KOPT-K1 (cell line): ENCODE measurements around the gene PXMP2.
"Not testable (repeated sequence)": the region's sequence is repeated elsewhere in the genome, so short reads cannot be mapped to it uniquely, and the experiment has no call there.

ENCODE experiments used
- H3K27ac ChIP-seq: fragments of 200-600 bp; sonication (generic); 2 replicates; pipeline ENCODE4 v1.5.1; 2016; ENCODE audit warnings: antibody characterized with exemption, mild to moderate bottlenecking, low read depth, low read length; ENCODE audit not compliant: poor library complexity, severe bottlenecking
- H3K36me3 ChIP-seq: fragments of 200-600 bp; sonication (generic); 2 replicates; pipeline ENCODE4 v1.5.1; 2017; ENCODE audit warnings: antibody characterized with exemption, mild to moderate bottlenecking, low read length, moderate library complexity; ENCODE audit not compliant: insufficient read depth
- H3K9me3 ChIP-seq: fragments of 200-600 bp; sonication (generic); 2 replicates; pipeline ENCODE4 v1.5.1; 2017; ENCODE audit warnings: antibody characterized with exemption, low read length, mild to moderate bottlenecking; ENCODE audit not compliant: insufficient read depth, poor library complexity, severe bottlenecking

The PXMP2 gene

DNA sequence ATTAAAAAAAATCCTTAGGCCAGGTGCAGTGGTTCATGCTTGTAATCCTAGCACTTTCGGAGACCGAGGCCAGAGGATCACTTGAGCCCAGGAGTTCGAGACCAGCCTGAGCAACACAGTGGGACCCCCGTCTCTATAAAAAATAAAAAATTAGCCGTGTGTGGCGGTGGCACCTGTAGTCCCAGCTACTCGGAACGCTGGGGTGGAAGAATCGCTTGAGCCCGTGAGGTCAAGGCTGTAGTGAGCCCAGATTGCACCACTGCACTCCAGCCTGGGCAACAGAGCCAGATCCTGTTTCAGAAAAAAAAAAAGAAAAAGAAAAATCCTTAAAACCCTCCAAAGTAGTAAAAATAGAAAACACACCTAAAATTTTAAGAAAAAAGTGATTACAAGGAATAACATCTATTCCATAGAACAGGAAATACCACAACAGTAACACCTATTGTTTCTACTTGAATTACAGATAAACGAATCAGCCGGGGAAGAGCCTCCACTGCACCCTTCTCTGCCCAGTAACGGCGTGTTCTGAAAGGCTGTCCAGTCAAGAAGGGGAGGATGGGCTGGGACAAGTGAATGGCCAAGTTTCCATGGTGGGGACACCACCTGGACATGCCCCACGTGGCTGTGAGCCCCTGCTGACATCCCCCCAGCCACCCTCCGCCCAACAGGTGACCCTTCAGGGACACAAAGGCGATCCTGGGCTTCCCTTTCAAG lies 18.1 kb upstream of the PXMP2 start:
- H3K27ac ChIP-seq: no peak overlapping the region
- no peaks in the 10 kb centered on the region for H3K9me3 ChIP-seq
- peaks cover 99% of the 10 kb centered on the region for H3K36me3 ChIP-seq

DNA sequence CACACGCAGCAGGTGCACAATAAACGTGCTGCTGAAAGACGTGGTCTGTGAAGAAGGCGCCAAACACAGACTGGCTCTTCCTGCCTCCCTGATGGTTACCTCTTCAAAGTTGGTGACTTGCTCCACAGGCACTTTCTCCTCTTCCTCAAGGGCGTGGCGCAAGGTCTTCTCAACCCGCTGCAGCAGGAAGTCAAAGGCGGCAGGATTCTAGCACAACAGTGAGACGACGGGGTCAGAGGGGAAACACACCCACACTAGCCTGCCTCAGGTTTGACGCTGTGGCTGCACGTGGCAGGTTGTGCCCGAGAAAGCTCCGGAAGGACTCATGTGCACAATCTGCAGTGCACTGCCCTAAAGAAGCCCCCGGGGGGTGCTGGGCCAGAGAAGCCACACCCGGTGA lies 15.3 kb upstream of the PXMP2 start:
- H3K36me3 ChIP-seq: peaks cover 99% of the 10 kb centered on the region
- H3K27ac ChIP-seq: no peak overlapping the region
- no peaks in the 10 kb centered on the region for H3K9me3 ChIP-seq

GRCh38 chr12:132672678-132673077 lies 14.7 kb upstream of the PXMP2 start:
- no peak overlapping the region for H3K27ac ChIP-seq
- H3K36me3 ChIP-seq: peaks cover 99% of the 10 kb centered on the region
- H3K9me3 ChIP-seq: no peaks in the 10 kb centered on the region

GRCh38 chr12:132673288-132674179 lies 13.9 kb upstream of the PXMP2 start:
- no peak overlapping the region for H3K27ac ChIP-seq
- peaks cover 99% of the 10 kb centered on the region for H3K36me3 ChIP-seq
- H3K9me3 ChIP-seq: no peaks in the 10 kb centered on the region

GRCh38 chr12:132674561-132674960 lies 12.8 kb upstream of the PXMP2 start:
- Histone ChIP-seq H3K36me3 (peaks cover 99% of the 10 kb centered on the region), H3K27ac (no peak overlapping the region), H3K9me3 (no peaks in the 10 kb centered on the region)

DNA sequence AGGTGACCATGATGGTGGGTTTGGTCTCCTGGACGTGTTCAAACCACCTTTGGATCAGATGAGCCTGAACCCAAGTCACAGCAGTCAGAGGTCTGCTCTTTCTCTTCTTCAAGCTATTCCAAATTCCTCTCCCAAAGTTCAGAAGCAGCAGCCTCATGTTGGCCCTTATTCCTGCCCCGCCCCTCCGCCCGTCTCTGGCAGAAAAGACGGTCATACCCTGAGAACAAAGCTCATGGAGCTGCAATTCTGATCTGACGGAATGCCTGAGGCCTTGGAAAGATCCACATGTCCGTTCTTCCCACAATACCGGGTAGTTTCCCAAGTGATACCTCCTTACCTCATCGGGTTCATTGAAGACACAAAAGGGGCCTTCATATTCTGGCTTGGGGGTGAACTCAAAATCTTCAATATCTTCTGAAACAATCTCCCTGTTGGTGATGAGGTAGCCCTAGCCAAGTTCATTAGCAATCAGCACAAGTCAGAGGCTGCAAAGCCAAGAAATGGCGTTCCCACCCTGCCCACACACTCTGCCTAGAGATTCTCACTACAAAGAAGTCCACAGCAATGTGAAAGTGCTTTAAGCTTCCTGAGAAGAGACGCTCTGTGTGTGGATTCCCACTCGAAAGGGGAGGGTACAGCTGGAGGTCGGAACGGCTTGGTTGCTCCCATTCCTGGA lies 11.5 kb upstream of the PXMP2 start:
- Histone ChIP-seq H3K36me3 (peaks cover 99% of the 10 kb centered on the region), H3K9me3 (no peaks in the 10 kb centered on the region), H3K27ac (no peak overlapping the region)

GRCh38 chr12:132677492-132677891 lies 9.9 kb upstream of the PXMP2 start:
- Histone ChIP-seq H3K9me3 (peaks cover 1% of the 10 kb centered on the region), H3K36me3 (peaks cover 97% of the 10 kb centered on the region), H3K27ac (no peak overlapping the region)

- Histone ChIP-seq H3K27ac (no peak overlapping the region), H3K9me3 (peaks cover 23% of the 10 kb centered on the region), H3K36me3 (peaks cover 51% of the 10 kb centered on the region)
Measured at GRCh38 chr12:132685400-132685799, 2.0 kb upstream of the PXMP2 start.

GRCh38 chr12:132686825-132687210 lies 569 bp upstream of the PXMP2 start:
- Histone ChIP-seq H3K36me3 (peaks cover 50% of the 10 kb centered on the region), H3K9me3 (peaks cover 23% of the 10 kb centered on the region), H3K27ac (peak overlapping the region; percentile 95)

- Histone ChIP-seq H3K27ac (no peak overlapping the region), H3K36me3 (peaks cover 36% of the 10 kb centered on the region), H3K9me3 (peaks cover 8% of the 10 kb centered on the region)
Measured at GRCh38 chr12:132689227-132689626, 1.8 kb downstream of the PXMP2 start.

GRCh38 chr12:132690112-132690511 lies 2.7 kb downstream of the PXMP2 start:
- H3K36me3 ChIP-seq: peaks cover 39% of the 10 kb centered on the region
- no peak overlapping the region for H3K27ac ChIP-seq

DNA sequence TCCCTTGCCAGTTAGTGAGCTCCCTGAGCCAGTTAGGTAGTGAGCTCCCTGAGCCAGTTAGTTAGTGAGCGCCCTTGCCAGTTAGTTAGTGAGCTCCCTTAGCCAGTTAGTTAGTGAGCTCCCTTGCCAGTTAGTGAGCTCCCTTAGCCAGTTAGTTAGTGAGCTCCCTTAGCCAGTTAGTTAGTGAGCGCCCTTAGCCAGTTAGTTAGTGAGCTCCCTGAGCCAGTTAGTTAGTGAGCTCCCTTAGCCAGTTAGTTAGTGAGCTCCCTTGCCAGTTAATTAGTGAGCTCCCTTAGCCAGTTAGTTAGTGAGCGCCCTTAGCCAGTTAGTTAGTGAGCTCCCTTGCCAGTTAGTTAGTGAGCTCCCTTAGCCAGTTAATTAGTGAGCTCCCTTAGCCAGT lies 4.6 kb downstream of the PXMP2 start:
- H3K9me3 ChIP-seq, H3K27ac ChIP-seq: not testable (repeated sequence)
- H3K36me3 ChIP-seq: peaks cover 49% of the 10 kb centered on the region

More at GRCh38 chr12:132690112-132690511, 2.7 kb downstream of the PXMP2 start:
- peaks cover 5% of the 10 kb centered on the region for H3K9me3 ChIP-seq

DNA sequence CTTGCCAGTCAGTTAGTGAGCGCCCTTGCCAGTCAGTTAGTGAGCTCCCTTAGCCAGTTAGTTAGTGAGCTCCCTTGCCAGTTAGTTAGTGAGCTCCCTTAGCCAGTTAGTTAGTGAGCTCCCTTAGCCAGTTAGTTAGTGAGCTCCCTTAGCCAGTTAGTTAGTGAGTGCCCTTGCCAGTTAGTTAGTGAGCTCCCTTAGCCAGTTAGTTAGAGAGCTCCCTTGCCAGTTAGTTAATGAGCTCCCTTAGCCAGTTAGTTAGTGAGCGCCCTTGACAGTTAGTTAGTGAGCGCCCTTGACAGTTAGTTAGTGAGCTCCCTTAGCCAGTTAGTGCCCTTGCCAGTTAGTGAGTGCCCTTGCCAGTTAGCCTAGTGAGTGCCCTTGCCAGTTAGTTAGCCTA lies 7.5 kb downstream of the PXMP2 start:
- H3K36me3 ChIP-seq: peaks cover 75% of the 10 kb centered on the region
- not testable (repeated sequence) for H3K9me3 ChIP-seq, H3K27ac ChIP-seq

GRCh38 chr12:132695431-132695830 lies 8.0 kb downstream of the PXMP2 start:
- Histone ChIP-seq H3K9me3 (no peaks in the 10 kb centered on the region), H3K27ac (no peak overlapping the region), H3K36me3 (peaks cover 75% of the 10 kb centered on the region)

GRCh38 chr12:132698341-132698740 lies 11.0 kb downstream of the PXMP2 start:
- peaks cover 88% of the 10 kb centered on the region for H3K36me3 ChIP-seq
- no peak overlapping the region for H3K27ac ChIP-seq
- H3K9me3 ChIP-seq: no peaks in the 10 kb centered on the region
